NCI-H446 (cell line): Measurements from ENCODE around the gene OR2V2.
"Not testable (repeated sequence)": the region's sequence is repeated elsewhere in the genome, so short reads cannot be mapped to it uniquely, and the experiment has no call there.

Source experiments
- DNase-seq, 2 experiments: peaks; one replicate each; lab custom pipeline; 2025; lab: John Stamatoyannopoulos, UW

Gene OR2V2

GRCh38 chr5:181146927-181147636, at the start of gene OR2V2:
Gene OR2V2, plus strand, starts transcription at chr5:181147586. Its CDS starts 7,357 bp downstream, at chr5:181154943.
- not testable (repeated sequence) for DNase-seq

- DNase-seq: not testable (repeated sequence)
These were observed 49.5 kb upstream of the OR2V2 start for GRCh38 chr5:181097759-181098491.

- DNase-seq: no peak
These were observed 48.4 kb upstream of the OR2V2 start for GRCh38 chr5:181098762-181099601.

- DNase-seq: no peak
These were observed 47.7 kb upstream of the OR2V2 start for GRCh38 chr5:181099602-181100086.

GRCh38 chr5:181100121-181100875, 47.1 kb upstream of the OR2V2 start:
- no peak for DNase-seq

- not testable (repeated sequence) for DNase-seq
These were observed 46.2 kb upstream of the OR2V2 start for GRCh38 chr5:181101030-181101641.

- DNase-seq: not testable (repeated sequence)
These were observed 45.3 kb upstream of the OR2V2 start for GRCh38 chr5:181101930-181102674.

- not testable (repeated sequence) for DNase-seq
These were observed 43.2 kb upstream of the OR2V2 start for GRCh38 chr5:181104259-181104568.

GRCh38 chr5:181104606-181105390, 42.6 kb upstream of the OR2V2 start:
- not testable (repeated sequence) for DNase-seq

GRCh38 chr5:181105391-181106025, 41.9 kb upstream of the OR2V2 start:
- DNase-seq: no peak

- DNase-seq: no peak
These were observed 39.7 kb upstream of the OR2V2 start for GRCh38 chr5:181107699-181108098.

- no peak for DNase-seq
These were observed 38.7 kb upstream of the OR2V2 start for GRCh38 chr5:181108578-181109165.

GRCh38 chr5:181109489-181110013, 37.8 kb upstream of the OR2V2 start:
- no peak for DNase-seq

- no peak for DNase-seq
These were observed 36.4 kb upstream of the OR2V2 start for GRCh38 chr5:181111010-181111409.

GRCh38 chr5:181112476-181112875, 34.9 kb upstream of the OR2V2 start:
- peak; percentile 30 to 68 for DNase-seq

- not testable (repeated sequence) for DNase-seq
These were observed 33.8 kb upstream of the OR2V2 start for GRCh38 chr5:181113572-181113971.

GRCh38 chr5:181114284-181114843, 33.0 kb upstream of the OR2V2 start:
- DNase-seq: no peak
